Measurements from ENCODE around the gene LPP. TPM values are rescaled to one million over a fixed set of nuclear protein-coding genes. Genes with fewer than 3 reads are reported as not detected.

The LPP gene
- total RNA-seq, 4 donors from 2014 or later, result 56.0 to 65.7 (median 58.1) TPM

DNA sequence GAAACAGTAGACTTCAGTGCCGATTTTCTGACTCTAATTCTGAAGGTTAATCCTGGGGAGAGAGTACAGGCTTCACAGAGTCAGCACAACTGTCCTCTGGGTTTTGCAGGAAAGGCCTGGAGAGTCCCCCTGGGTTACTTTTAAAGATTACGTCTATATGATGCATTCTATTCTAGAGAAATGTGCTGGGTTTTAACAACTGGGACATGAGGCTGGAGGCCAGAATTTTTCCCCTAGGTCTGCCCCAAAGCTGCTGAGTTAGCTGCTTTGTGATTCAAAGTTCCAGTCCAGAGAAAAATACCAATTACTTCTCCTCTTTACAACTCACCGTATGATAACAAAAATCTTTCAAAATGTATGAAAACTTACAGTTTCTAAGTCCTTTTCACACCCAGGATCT is 777.1 kb downstream of the LPP start:
- no peak overlapping the region for H3K4me3 ChIP-seq
- no peaks in the 10 kb centered on the region for H3K9me3 ChIP-seq
- ATAC-seq (no peak), DNase-seq (no peak)
- peaks cover 0 to 3% of the 10 kb centered on the region in 2 donors for H3K4me1 ChIP-seq
- in situ Hi-C loops (cut with MboI; ENCODE audit: low sequenced_read_pairs in 4 of 4) (no loop called here), intact Hi-C loops (cut with DNase I; ENCODE audit: low total_unique reads) (no loop called here)
- no peaks in the 10 kb centered on the region for H3K36me3 ChIP-seq
- no peak overlapping the region for H3K27ac ChIP-seq
- no peaks in the 10 kb centered on the region for H3K27me3 ChIP-seq
- TF ChIP-seq POLR2A (IDR thresholded peaks at IDR 0.05), result no peak
- TF ChIP-seq, protein P1, sequence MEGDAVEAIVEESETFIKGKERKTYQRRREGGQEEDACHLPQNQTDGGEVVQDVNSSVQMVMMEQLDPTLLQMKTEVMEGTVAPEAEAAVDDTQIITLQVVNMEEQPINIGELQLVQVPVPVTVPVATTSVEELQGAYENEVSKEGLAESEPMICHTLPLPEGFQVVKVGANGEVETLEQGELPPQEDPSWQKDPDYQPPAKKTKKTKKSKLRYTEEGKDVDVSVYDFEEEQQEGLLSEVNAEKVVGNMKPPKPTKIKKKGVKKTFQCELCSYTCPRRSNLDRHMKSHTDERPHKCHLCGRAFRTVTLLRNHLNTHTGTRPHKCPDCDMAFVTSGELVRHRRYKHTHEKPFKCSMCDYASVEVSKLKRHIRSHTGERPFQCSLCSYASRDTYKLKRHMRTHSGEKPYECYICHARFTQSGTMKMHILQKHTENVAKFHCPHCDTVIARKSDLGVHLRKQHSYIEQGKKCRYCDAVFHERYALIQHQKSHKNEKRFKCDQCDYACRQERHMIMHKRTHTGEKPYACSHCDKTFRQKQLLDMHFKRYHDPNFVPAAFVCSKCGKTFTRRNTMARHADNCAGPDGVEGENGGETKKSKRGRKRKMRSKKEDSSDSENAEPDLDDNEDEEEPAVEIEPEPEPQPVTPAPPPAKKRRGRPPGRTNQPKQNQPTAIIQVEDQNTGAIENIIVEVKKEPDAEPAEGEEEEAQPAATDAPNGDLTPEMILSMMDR (IDR thresholded peaks at IDR 0.05 in 4 of 5, conservative IDR thresholded peaks at IDR 0.05 in 1 of 5), result no peak

GRCh38 chr3:188931531-188931930 is 777.6 kb downstream of the LPP start:
- in situ Hi-C loops (cut with MboI; ENCODE audit: low sequenced_read_pairs in 4 of 4), result no loop called here
- no peak for TF ChIP-seq POLR2A (IDR thresholded peaks at IDR 0.05)
- TF ChIP-seq, protein P1 (IDR thresholded peaks at IDR 0.05 in 4 of 5, conservative IDR thresholded peaks at IDR 0.05 in 1 of 5), result no peak
- intact Hi-C loops (cut with DNase I; ENCODE audit: low total_unique reads), result no loop called here
- DNase-seq, result no peak
- Histone ChIP-seq H3K4me3 (no peak overlapping the region), H3K9me3 (no peaks in the 10 kb centered on the region), H3K36me3 (no peaks in the 10 kb centered on the region), H3K27ac (no peak overlapping the region), H3K27me3 (no peaks in the 10 kb centered on the region), H3K4me1 (peaks cover 0 to 3% of the 10 kb centered on the region in 2 donors)
- ATAC-seq, result no peak

DNA sequence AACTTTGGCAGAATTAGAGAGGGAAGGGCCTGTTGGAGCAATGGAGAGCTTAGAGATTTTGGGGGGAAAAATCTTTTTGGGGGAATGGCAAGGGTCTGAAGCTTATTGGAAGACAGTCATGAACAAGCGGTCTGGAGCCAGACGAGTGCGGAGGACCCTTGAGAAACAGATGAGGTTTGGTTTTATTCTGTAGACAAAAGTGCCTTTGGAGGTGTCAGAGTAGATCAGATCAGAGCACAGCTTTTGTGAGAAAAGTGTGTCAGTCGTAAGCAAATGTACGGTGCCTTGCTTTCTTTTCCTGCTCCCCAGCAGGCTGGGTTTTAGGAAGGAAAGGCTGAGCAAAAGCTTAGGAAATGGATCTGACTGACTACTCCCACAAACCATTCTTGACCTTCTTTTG is 781.0 kb downstream of the LPP start:
- ATAC-seq (no peak), DNase-seq (no peak)
- no peaks in the 10 kb centered on the region for H3K9me3 ChIP-seq
- intact Hi-C loops (cut with DNase I; ENCODE audit: low total_unique reads), result no loop called here
- no peaks in the 10 kb centered on the region for H3K27me3 ChIP-seq
- TF ChIP-seq, protein P1 (IDR thresholded peaks at IDR 0.05 in 4 of 5, conservative IDR thresholded peaks at IDR 0.05 in 1 of 5), result no peak
- no peak for TF ChIP-seq POLR2A (IDR thresholded peaks at IDR 0.05)
- H3K36me3 ChIP-seq, result no peaks in the 10 kb centered on the region
- no peak overlapping the region for H3K27ac ChIP-seq
- in situ Hi-C loops (cut with MboI; ENCODE audit: low sequenced_read_pairs in 4 of 4), result no loop called here
- peaks cover 7 to 9% of the 10 kb centered on the region in 2 donors for H3K4me1 ChIP-seq
- no peak overlapping the region for H3K4me3 ChIP-seq

- intact Hi-C loops (cut with DNase I; ENCODE audit: low total_unique reads), result no loop called here
- no peak overlapping the region for H3K27ac ChIP-seq
- no peaks in the 10 kb centered on the region for H3K27me3 ChIP-seq
- H3K4me1 ChIP-seq, result peaks cover 17 to 22% of the 10 kb centered on the region in 2 donors
- H3K4me3 ChIP-seq, result no peak overlapping the region
- no peak for ATAC-seq
- DNase-seq, result no peak
- no peaks in the 10 kb centered on the region for H3K9me3 ChIP-seq
- TF ChIP-seq, protein P1 (IDR thresholded peaks at IDR 0.05 in 4 of 5, conservative IDR thresholded peaks at IDR 0.05 in 1 of 5), result no peak
- TF ChIP-seq POLR2A (IDR thresholded peaks at IDR 0.05), result no peak
- H3K36me3 ChIP-seq, result no peaks in the 10 kb centered on the region
- in situ Hi-C loops (cut with MboI; ENCODE audit: low sequenced_read_pairs in 4 of 4), result no loop called here
Observed at GRCh38 chr3:188936597-188937107, 782.7 kb downstream of the LPP start.

DNA sequence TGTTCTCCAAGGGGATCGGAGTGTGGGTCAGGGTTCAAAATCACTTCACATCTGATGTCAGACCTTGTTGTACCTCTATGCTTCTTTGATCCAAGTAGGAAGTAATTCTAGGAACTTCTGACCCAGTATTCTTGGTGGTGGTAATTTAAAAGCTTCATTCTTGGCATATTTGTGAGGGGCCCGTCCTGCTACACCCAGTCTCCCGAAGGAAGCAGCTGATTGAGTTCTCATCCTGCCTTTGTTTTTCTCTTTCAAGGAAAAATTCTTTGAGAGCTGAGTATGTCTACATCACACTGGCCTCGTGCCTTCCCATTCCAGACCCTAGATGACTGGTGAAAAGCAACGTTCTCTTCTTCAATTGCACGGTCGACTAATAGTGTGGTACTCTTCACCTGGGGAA is 783.4 kb downstream of the LPP start:
- in situ Hi-C loops (cut with MboI; ENCODE audit: low sequenced_read_pairs in 4 of 4) (no loop called here), intact Hi-C loops (cut with DNase I; ENCODE audit: low total_unique reads) (no loop called here)
- no peak for DNase-seq

More for the DNA sequence above, 783.4 kb downstream of the LPP start:
- no peak for ATAC-seq
- Histone ChIP-seq H3K36me3 (no peaks in the 10 kb centered on the region), H3K27me3 (no peaks in the 10 kb centered on the region), H3K4me3 (no peak overlapping the region), H3K4me1 (peaks cover 17 to 22% of the 10 kb centered on the region in 2 donors), H3K27ac (no peak overlapping the region), H3K9me3 (no peaks in the 10 kb centered on the region)
- TF ChIP-seq POLR2A (IDR thresholded peaks at IDR 0.05), result no peak
- TF ChIP-seq, protein P1 (IDR thresholded peaks at IDR 0.05 in 4 of 5, conservative IDR thresholded peaks at IDR 0.05 in 1 of 5), result no peak

All from gastrocnemius medialis (tissue), 4 donors.